Measurements from ENCODE around the gene CCT6B.

DNA sequence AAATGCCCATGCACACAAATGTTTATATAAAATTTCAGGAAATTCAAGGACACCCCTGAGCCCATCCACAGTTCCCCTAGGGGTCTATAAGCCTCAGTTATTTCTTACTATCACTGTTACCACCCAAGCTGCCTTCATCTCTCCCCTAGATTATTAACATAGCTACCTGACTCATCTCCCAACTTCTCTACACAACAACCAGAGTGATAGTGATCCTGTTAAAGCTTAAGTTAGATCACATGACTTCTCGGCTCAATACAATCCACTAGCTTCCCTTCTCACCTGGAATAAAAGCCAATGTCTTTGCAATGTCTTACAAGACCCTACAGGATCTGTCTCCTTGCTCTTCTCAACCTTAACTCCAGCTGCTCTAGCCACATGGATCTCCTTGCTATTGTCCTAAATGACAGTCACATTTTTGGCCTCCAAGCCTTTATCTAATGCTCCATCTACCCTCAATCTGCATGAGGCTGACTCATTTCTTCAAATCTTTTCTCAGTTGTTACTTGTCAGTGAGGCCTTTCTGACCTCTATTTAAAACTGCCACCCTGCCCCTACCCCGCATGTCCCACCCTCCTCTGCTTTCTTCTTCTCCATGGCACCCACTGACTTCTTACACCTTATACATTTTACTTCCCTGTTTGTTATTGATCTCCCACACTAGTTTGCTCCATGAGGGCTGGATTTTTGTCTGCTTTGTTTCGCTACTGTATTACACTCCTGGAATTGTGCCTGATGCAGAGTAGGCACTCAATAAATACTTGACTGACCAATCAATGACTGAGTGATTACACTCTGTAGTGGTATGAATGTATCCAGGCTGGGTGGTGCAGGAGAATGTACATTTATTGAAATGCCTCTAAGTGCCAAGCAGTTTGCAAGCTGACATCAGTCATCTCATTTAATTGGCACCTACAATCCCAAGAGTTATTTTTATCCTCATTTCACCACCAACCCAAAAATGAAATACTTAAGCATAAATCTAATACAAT, 13.8 kb upstream of the CCT6B start:
- TF ChIP-seq EZH2 (IDR thresholded peaks at IDR 0.05; ENCODE audit: low read length, missing control alignments) (no peak), CTCF (conservative IDR thresholded peaks at IDR 0.05 in 1 of 2, IDR thresholded peaks at IDR 0.05 in 1 of 2; ENCODE audit: low read depth in 1 of 2, low read length in 2 of 2) (no peak)
